HG02870 (cell line): ENCODE measurements around the gene TDRD5.

Experiments used
- ATAC-seq: cut with Tn5 transposase; IDR thresholded peaks from one replicate; pipeline ENCODE4 v1.9.1; 2021; ENCODE audit warnings: mild to moderate bottlenecking, moderate library complexity; ENCODE audit not compliant: unreplicated experiment

Gene TDRD5, protein sequence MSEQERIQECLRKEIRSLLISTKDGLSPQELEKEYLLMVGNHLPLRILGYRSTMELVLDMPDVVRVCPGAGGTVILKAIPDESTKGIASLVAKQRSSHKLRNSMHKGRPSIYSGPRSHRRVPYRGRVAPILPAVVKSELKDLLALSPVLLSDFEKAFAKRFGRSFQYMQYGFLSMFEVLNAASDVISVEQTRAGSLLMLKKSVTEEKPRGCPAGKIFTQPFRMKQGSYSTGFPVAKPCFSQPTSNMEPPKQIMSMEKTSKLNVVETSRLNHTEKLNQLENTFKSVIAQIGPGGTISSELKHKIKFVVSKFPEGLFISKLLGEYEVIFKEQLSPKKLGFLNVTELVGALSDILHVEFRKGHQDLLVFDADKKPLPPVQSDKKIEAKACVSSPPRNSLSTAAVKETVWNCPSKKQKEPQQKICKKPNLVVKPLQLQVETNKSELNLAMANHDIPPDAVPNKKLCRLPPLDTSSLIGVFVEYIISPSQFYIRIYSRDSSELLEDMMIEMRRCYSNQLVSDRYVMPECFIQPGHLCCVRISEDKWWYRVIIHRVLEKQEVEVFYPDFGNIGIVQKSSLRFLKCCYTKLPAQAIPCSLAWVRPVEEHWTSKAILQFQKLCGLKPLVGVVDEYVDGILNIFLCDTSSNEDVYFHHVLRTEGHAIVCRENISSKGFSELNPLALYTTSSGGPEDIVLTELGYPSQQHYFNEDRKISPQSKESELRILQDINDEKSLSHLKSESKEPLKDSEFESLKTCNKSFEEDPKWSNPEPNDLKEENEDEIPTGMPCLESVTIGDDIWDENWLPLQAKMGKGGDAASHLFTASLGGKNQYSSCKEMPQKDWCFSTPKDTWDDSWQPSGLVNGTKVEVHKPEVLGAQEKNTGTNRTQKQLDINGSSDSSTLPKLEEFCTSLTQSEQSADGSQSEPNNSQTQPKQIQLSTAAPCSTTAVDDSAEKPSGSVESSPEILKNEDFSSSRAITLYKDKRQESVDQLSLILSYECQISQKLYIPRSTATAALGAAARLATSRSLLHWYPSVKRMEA

DNA sequence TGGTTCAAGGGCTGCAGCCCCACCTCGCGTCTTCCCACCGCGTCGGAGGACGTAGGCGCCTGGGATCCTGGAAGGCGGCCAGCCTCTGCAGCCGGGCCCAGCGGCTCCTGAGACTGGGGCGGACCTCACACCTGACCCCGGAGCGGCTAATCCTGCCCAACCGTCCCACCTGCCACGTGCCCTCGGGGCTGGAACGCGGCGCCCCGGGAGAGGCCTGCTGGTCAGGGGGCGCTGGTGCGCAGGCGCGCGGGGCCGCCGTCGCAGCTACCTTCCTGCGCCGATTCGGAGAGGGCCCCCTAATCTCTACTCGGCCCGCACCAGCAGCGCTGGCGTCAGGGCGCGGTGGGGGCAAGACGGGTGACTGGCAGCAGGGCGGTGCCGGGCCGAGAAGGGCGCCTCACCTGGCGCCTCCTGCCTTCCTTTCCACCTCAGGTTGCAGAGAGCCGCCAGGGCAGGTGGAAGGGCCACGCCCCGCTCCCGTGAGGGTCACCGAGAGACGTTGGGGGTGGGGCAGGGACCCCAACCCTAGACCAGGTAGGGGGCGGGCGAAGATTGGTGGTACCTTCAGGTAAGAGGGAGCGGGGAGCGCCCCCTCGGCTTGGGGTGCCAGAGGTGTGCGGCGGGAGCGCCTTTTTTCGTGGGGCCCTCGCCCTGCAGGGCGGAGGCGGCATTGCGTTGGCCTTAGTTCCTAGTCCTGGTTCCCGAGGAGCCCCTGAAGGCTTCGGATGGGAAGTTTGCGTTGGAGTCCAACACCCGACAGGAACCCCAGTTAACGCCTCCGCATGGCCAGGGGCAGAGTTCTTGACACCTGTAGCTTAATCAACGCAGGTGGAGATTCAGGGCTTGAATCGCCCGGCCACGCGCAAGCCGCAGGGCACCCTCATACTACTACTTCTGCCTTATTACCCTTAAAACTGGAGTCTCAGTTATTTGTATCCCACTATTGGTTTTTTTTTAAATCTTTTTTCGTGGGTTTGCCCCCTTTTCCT lies at the start of gene TDRD5:
TDRD5 (plus strand) TSS at position 241 of the 989 bp plus-strand sequence. CDS start 784 bp downstream, outside the sequence.
- no peak for ATAC-seq

DNA sequence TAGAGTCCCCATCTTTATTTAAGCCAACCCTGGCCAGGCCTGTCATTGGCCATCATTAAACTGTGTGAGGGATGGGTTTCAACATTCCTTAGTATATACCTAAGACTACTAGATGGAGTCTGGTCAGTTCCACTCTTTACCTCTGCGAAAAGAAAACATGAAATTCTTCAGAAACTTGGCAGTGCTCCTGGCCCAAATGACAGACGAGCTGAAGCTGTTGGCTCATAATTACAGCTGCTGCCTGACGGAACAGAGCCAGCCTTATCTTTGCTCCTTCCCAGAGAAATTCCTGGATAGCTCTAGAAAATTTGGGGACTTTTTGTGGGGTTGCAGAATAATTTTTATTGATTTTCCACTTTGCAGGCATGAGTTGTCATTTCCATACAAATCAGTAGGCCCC lies 46.3 kb upstream of the TDRD5 start:
- no peak for ATAC-seq

DNA sequence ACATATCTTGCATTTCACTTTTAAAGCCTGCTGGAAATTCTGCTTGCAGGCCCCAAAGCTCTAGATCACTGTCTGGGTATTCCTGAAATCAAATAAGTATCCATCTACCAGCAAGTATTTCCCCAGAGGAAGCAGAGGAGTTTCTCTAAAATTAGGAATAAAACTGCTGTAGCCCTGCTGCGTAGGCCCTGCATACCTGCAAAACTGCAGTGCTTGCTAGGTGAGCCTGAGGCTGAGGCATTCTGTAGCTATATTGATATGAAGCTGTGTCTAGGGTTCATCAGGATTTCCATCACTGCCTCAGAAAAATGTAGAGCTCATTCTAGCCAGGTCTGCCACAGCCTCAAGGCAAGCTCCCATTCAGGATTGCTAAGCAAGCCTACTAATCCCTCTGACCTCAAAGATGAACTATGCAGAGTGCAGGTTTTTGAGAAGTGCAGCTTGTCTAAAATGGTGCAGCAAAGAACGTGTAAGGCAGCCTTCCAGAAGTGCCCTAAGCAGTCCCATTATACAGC lies 44.6 kb upstream of the TDRD5 start:
- ATAC-seq, result no peak

DNA sequence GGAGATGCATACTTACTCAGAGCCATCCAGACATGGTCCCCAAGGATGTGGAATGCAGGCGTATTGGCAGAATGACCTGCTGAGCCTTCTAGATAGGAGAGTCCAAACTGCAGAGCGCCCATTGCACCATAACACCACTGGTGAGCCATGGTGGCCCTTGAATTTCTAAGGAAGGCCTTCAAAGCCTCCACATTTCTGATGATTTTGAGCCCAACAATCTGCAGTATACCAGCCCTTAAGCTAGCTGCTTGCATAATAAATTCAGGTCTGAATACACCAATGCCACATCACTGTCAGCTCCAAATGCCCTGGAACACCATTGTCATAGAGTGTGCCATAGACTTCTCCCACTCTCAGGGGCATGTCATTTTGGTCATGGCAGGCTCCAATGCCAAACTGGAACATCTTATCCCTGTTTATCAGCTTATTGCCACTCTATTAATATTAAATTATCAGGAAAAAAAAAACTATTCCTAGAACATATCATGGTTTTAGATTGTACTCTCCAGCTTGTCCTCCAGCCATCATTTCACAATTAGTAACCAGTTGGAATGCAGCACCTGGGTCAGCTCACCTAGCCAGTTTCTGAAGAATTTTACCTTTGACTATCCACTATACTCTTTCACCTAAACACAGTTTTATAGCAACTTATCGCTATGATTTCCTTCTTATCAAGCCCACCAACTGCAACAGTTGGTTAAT lies 42.8 kb upstream of the TDRD5 start:
- no peak for ATAC-seq

DNA sequence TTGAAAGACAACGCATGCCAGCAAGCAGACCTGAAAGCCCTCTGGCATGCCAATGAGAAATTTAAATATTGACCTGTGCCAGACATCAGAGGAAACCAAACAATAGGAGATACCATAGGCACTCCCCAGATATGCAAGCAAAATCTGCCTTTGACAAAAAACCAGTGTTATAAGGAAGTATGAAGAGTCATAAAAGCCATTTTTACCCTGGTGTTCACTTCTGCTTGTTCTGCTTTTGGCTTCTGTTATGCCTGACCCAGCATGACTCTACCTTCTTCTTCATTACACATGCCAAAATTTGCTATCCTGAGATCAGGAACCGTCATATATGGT lies 42.3 kb upstream of the TDRD5 start:
- no peak for ATAC-seq

DNA sequence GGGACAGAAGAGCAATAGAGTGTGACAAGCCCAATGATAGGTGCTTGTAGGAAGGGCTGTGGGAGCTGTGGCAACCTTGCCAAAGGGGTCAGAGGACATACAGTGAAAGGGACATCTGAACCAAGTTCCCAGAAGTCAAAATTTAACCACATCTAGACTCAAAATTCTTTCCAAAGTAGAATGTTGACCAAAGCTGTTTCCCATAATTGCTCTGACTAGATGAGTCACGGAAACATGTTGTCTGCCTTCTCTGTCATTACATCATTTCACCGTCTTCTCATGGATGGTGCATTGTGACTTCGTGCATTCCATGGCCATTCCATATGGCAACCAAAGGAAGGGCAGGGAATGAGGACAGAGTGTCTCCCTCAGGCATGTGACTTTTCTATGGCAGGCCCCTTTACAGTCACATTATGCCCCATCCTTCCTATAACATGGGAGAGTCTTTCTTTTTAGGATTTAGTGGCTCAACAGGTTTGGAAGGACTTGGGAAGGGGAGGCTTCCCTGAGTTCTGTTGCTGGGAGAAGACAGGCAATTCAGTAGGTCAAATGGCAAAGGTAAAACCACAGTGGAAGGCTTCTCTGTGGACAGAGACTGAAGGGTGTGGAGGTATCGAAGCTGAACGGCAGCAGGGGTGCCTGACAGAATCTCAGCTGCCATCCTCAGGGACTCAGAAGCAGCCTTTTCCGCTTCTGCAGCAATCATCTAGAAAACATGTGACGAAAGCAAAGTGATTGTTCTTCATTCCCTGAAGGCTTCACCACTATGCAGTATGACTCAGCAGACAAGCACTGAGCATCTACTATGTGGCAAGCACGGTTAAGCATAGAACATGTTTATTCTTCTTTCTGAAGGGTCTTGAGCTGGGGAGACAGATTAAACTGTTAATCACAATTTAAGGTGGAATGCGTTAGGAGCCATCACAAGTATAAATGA lies 40.6 kb upstream of the TDRD5 start:
- ATAC-seq, result peak; percentile 56

DNA sequence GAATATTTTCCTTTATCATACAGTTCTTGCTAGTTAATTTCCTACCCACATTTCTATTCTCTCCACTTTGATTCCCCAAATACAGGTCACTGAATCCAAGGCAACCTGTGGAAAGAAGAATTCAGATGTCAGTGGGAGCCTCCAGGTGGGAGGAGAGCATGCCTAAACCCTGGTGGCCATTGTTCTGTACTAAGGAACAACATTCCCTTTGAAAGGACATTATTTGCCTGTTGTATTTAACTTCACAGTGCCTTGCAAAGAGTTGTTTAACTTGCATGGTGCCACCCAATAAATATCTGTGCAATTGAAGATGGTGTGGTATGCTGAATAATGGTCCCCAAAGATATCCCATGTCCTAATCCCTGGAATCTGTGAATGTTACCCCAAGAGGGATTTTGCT lies 37.2 kb upstream of the TDRD5 start:
- ATAC-seq, result no peak

DNA sequence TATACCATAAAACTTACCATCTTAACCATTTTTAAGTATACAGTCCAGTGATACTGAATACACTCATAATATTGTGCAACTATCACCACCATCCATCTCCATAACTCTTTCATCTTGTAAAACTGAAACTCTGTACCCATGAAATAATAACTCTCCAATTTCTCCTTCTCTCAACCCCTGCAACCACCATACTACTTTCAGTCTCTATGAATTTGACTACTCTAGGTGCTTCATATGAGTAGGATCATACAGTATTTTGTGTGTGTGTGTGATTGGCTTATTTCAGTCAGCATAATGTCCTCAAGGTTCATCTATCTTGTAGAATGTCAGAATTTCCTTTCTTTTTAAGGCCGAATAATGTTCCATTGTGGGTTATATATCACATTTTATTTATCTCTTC lies 33.6 kb upstream of the TDRD5 start:
- no peak for ATAC-seq

DNA sequence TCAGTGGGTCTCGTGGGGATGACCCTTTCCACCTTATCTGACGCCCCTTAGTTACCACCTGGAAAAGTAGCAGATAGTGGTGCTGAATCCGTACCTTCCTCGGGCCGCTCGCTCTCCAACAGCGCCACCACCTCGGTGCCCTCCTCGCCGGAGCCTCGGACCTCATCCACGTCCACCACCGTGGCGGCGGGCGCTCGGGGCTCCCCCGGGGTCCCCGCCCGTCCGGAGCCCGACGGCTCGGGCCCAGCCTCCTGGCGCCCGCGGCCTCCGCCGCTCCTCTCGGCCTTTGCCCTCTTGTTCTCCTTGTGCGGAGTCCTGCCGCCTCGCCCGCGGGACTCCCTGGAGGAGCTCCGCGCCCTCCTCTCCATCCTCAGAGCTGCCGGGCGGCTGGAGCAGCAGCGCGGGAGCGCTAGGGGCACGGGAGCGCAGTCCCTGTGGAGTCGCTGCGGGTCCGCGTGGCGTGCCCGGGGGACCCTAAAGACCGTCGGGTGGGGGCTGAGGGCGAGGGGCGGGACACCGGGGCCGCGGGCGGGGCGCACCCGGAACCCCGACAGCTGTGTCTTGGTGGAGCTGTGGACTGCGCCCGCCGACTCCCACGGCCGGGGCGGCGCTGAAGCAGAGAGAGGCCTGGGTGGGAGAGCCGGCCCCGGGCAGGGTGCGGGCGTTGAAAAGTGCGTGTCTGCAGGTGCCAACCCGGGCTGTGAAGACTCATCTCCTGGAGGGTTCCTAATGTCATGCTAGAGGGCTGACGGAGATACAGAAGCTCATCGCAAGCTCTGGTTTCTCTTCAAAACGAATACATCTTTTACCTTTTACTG lies 15.9 kb upstream of the TDRD5 start, which contains the start of gene NPHS2:
NPHS2 (minus strand) TSS at position 452 of the 818 bp plus-strand sequence; CDS start at position 368, 84 bp downstream.
- ATAC-seq, result no peak

DNA sequence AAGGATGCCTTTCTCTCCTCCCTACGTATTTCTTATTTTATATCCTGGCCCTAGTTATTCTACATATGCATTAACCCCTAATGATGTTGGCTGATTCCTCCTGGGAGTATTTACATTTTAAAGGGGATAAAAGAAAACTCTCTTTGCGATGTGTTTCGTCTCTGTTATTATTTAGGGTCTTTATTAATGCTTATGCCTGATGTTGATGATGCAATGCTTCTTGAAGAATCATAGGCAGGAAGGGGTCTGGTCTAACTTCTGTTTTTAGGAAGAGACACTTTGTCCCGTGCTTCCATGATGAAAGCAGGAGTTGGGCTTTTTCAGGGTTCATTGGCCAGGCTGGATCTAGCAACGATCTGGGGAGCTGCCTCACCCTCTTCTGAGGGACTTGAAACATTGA lies 15.1 kb upstream of the TDRD5 start:
- ATAC-seq, result no peak

DNA sequence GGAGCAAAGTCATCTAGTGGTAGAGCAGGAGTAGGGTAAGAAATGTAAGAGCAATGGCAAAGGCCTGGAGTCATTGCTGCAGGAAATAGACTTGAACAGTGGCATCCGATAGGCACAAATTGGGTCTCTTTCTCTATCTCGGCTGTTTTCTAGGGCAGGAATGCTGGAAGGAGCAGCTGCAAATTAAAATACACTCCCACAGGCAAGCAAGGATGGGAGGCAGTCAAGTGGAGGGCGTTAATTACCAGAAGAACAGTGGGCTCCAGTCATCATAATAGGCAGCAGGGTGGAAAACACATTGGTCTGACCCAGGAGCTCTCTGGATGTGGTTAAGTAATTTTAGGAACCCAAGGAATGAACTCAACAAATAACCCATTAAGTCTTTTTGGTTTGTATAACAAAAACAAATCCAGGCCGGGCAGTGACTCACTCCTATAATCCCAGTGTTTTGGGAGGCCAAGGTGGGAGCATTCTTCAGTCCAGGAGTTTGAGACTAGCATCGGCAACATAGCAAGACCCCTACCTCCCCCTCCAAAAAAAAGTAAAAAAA lies 7.8 kb upstream of the TDRD5 start:
- no peak for ATAC-seq

DNA sequence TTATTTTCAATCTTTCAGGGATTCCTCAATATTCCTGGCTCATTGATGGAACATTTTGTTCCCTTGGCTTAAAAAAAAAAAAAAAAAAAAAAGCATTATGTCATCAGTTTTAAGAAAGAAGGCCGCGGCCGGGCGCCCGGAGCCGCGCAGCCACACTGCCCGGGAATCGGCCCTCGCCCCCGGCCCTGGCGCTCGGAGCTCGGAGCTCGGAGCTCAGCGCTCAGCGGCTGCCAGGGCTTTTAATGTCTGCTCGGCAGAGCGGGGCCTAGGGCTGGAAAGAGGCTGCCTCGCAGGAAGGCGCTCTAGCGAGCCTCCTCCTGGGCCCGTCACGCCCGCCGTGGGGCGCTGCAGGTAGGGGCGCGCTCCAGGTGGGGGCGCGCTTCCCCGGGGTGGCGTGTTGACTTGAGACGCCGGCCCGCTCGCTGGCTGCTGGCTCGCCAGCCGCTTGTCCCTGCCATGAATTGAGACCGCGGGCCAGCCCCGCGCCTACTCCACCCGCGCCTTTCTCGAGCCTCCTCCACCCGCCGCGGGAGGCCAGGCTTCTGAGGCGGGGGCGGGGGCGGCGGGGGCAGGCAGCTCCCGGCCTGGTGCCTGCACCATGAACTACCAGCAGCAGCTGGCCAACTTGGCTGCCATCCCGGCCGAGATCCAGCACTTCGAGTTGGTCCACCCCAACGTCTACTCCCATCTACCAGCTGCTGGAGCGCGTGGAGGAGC lies 5.4 kb upstream of the TDRD5 start:
- ATAC-seq, result no peak

DNA sequence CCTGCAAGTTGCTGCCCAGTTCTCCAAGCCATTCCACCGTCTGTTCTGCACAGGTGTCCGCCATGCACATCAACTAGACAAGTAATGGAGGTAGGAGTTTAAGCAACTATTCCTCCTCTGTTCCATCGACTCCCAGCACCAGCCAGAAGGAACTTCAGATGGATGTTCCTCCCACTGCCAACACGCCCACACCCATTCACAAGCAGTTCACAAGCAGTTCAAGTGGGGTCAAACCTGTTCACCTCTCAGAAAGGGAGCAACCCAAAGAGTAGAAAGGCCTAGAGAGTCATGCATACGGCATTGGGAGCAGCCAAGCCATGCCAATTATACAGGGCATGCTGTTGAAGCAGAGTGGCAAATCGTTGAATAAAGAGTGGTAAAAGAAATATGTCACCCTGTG lies 4.3 kb upstream of the TDRD5 start:
- ATAC-seq, result no peak

DNA sequence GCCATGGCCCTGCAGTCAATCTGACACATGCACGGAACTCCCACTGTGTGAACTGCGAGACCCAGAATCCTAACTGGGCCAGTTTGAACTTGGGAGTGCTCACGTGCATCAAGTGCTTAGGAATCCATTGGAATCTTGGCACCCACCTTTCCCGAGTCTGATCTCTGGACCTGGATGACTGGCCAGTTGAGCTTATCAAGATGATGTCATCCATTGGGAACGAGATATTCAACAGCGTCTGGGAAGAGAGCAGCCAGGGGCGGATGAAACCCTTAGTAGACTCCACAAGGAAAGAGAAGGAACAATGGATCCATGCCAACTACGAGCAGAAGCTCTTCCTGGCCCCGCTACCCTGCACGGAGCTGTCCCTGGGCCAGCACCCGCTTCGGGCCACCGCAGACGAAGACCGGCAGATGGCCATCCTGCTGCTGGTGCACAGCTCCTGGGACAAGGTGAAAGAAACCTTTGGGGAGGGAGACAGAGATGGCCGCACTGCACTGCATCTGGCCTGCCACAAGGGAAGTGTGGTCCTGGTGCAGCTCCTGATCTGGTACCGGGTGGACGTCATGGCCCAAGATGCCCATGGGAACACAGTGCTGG lies 3.1 kb upstream of the TDRD5 start:
- ATAC-seq, result no peak

DNA sequence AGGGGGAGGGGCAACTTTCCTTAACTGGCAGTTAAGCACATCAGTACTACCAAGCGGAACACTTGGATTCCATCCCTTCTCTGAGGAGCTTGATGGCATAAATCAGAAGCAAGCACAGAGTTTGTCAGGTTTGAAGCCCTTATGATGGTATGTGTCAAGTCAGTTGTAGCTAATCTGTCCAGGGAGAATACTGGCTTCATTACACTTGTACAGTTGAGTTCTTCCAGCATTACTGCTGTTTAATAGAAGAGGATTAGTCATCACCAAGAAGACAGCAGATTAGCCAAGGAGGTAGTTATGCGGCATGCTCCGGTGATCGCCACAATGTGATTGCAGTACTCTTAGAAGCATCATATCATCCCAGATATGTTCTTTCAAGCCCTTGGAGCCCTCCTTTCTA lies 2.1 kb upstream of the TDRD5 start:
- ATAC-seq, result no peak

DNA sequence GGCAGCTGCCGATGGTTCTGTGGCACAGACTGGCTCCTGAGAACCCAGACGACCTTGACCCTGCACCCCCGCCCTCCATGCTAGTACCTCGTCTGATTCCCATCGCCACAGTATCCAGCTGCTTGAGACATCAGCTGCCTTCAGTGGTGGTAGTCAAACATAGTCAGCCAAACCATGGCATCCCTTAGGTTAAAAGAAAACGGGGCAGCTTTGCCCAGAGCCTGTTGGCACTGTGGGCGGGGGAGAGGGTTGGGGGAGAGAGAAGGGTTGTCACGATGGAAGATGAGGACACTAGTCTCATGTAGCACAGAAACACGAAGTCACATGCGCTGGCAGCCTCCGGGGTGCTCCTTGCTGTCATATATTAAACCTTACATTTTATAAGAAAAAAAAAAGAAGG lies 961 bp upstream of the TDRD5 start:
- ATAC-seq, result no peak

DNA sequence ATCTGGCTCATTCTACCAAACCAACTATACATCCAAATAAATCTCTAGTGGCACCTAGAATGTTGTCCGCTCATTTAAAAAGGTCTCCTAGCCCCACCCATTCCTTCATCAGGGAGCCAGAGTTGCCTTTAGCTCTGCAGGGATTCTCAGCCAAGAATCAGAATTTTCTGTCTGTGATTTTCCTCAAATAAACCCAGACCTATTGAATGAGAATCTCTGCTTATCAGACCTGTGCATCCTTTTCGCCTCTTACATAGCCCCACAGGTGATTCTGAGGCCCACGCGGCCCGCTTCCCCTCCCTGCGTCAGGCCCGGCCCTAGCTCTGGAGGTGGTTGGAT lies 410 bp upstream of the TDRD5 start:
- ATAC-seq, result no peak
